Measurements from ENCODE around the gene HSF5. TPM values are rescaled to one million over a fixed set of nuclear protein-coding genes. Genes with fewer than 3 reads are reported as not detected.

The HSF5 gene
- total RNA-seq, 4 donors from 2014 or later = not detected

DNA sequence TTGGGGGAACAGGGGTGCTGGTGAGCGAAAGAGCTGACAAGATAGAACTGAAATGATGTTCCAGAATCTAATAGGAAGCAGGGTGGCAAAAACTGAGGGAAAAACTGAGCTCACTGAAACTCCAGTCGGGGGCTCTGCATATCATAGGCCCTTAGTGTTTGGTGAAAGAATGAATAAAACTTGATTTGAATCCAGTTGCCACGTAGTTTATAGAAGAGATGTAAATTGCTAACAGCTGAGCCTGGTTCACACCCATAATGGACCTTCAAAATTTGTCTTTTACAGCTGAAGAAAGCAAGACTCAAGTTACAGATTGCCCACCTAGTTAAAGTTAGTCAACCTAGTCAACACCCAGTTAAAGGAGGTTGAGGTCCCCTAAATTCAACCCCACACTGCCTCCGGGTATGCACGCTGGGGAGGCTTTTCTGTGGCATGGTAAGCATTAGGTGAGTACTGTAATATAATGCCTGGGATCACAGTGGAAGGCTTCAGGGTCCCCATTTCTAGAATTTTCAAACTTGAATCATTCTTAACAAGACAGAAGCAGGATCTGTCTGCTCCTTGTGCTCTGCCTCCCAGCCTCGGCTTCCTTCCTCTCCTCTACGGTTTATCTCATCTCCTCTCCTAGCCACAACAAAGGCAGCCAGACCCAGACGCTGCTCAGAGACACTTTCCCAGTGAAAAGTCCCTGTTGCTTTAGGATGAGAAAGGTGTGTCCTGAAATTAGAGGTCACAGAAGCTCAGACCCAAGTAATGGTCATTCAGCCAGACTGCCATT is 109.3 kb downstream of the HSF5 start:
- 68% methylated on average over 8 of the region's 8 CpGs for WGBS
- no peak overlapping the region for H3K27ac ChIP-seq
- TF ChIP-seq EP300 (IDR thresholded peaks at IDR 0.05) (no peak), POLR2A (IDR thresholded peaks at IDR 0.05) (no peak), POLR2AphosphoS5 (IDR thresholded peaks at IDR 0.05) (no peak)
- TF ChIP-seq, protein P1, sequence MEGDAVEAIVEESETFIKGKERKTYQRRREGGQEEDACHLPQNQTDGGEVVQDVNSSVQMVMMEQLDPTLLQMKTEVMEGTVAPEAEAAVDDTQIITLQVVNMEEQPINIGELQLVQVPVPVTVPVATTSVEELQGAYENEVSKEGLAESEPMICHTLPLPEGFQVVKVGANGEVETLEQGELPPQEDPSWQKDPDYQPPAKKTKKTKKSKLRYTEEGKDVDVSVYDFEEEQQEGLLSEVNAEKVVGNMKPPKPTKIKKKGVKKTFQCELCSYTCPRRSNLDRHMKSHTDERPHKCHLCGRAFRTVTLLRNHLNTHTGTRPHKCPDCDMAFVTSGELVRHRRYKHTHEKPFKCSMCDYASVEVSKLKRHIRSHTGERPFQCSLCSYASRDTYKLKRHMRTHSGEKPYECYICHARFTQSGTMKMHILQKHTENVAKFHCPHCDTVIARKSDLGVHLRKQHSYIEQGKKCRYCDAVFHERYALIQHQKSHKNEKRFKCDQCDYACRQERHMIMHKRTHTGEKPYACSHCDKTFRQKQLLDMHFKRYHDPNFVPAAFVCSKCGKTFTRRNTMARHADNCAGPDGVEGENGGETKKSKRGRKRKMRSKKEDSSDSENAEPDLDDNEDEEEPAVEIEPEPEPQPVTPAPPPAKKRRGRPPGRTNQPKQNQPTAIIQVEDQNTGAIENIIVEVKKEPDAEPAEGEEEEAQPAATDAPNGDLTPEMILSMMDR (IDR thresholded peaks at IDR 0.05) = no peak

DNA sequence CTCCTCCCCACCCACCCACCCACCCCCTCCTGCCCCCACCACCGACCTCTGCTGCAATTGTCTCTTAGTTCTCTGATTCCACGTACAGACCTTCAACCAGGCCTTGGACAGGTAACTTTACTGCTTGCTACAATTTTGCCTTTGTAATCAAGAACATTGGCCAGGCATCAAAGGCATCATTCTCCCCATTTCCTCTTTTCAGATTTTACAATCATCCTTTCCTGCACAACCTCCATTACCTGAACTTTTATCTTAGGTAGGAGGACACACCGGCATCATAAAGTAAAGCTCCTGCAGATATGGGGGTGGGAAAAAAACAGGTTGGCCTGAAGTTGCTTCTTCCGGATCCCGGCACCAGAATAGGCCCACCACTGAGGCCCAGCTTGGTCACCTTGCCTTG is 110.5 kb downstream of the HSF5 start:
- WGBS = 61% methylated on average over 5 of the region's 5 CpGs
- peak overlapping the region; percentile 43 for H3K27ac ChIP-seq

More for the DNA sequence above, 109.3 kb downstream of the HSF5 start:
- Histone ChIP-seq H3K4me3 (no peak overlapping the region), H3K27me3 (no peaks in the 10 kb centered on the region), H3K36me3 (no peaks in the 10 kb centered on the region), H3K4me1 (peaks cover 28% of the 10 kb centered on the region), H3K9me3 (no peaks in the 10 kb centered on the region)
- DNase-seq (ENCODE audit: low spot score in 2 of 2) = no peak

DNA sequence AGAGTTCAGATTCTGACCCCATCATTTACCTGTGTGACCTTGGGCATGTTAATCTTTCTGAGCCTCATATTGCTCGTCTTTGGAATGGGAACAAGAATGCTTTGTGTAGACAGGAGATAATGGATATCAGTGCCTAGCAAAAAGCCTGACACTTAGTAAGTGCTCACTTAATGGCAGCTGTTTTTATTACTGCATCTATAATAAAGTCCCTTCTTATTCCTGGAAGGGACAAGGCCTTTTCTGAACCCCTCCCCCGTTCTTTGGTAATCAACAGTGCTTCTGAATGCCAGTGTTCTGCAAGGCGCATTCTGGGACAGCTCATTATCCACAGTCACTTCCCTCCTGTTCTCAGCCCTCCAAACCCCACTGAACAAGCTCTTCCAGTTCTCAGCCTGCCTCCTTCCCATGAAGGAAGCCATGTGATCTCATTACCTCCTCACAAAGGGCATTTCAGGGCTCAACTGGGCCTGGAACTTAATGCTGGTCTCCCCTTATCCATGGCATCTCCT is 111.1 kb downstream of the HSF5 start:
- H3K27ac ChIP-seq = peak overlapping the region; percentile 16
- 47% methylated on average over 3 of the region's 3 CpGs for whole genome bisulfite sequencing
- H3K36me3 ChIP-seq = no peaks in the 10 kb centered on the region
- no peak overlapping the region for H3K4me3 ChIP-seq
- no peaks in the 10 kb centered on the region for H3K27me3 ChIP-seq
- H3K4me1 ChIP-seq = peaks cover 19% of the 10 kb centered on the region
- TF ChIP-seq, protein P1 (IDR thresholded peaks at IDR 0.05) = no peak
- TF ChIP-seq EP300 (IDR thresholded peaks at IDR 0.05) = no peak
- TF ChIP-seq POLR2A (IDR thresholded peaks at IDR 0.05) = no peak
- TF ChIP-seq POLR2AphosphoS5 (IDR thresholded peaks at IDR 0.05) = peak in 1 of 3 donors; percentile 49
- DNase-seq (ENCODE audit: low spot score in 2 of 2) = no peak
- H3K9me3 ChIP-seq = no peaks in the 10 kb centered on the region

More for the DNA sequence above, 110.5 kb downstream of the HSF5 start:
- Histone ChIP-seq H3K9me3 (no peaks in the 10 kb centered on the region), H3K4me1 (peaks cover 19% of the 10 kb centered on the region), H3K27me3 (no peaks in the 10 kb centered on the region), H3K36me3 (no peaks in the 10 kb centered on the region), H3K4me3 (no peak overlapping the region)
- TF ChIP-seq EP300 (IDR thresholded peaks at IDR 0.05) (no peak), POLR2AphosphoS5 (IDR thresholded peaks at IDR 0.05) (no peak), POLR2A (IDR thresholded peaks at IDR 0.05) (no peak)
- TF ChIP-seq, protein P1 (IDR thresholded peaks at IDR 0.05) = no peak
- no peak for DNase-seq (ENCODE audit: low spot score in 2 of 2)

DNA sequence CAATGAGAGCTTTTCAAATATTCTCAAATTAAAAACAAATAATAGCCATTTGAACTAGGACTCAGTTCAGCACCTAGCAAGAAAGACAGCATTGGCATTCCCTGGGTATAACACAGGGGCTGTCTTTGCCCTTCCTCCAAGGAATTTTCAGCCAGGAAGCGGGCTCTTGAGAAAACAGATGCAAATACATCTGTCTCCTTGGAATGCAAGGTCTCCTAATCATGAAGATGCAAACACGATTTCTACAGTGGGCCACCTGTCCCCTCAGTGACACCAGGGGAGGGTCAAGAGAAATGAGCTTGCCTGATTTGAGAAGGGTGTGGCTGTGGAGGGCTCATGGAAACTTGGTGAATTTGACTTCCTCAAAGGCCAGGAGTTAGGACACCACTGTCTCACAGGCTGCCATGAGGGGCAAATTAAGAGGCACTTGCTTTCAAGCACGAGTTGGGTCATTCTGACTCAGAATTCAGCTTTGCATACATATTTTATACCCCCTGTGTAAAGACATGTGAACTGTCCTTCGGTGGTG is 111.7 kb downstream of the HSF5 start:
- no peaks in the 10 kb centered on the region for H3K27me3 ChIP-seq
- H3K4me1 ChIP-seq = peaks cover 19% of the 10 kb centered on the region
- H3K27ac ChIP-seq = peak overlapping the region; percentile 16
- DNase-seq (ENCODE audit: low spot score in 2 of 2) = no peak
- 73% methylated on average over 4 of the region's 4 CpGs for WGBS
- TF ChIP-seq POLR2AphosphoS5 (IDR thresholded peaks at IDR 0.05) (no peak), EP300 (IDR thresholded peaks at IDR 0.05) (no peak), POLR2A (IDR thresholded peaks at IDR 0.05) (no peak)
- TF ChIP-seq, protein P1 (IDR thresholded peaks at IDR 0.05) = no peak
- H3K9me3 ChIP-seq = no peaks in the 10 kb centered on the region
- no peak overlapping the region for H3K4me3 ChIP-seq
- H3K36me3 ChIP-seq = no peaks in the 10 kb centered on the region

DNA sequence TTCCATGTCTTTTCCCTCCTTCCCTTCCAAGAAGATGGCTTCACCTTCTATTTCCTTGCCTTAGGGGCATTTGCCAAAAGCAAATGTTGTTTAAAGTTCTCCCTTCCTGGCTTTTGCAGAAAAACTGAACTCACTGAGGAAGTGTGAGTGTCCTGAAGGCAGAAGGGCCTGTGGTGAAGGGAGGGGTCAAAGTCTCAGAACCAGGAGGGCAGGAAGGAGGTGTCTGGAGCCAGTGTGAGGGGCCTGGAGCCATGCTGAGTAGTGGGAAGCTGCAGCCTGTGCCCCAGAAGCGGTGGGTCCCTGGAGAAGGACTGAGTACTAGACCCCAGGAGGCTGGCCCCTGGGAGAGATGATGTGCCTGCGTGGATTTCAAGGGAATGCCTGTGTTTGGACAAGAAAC is 112.4 kb downstream of the HSF5 start:
- Histone ChIP-seq H3K27me3 (no peaks in the 10 kb centered on the region), H3K36me3 (no peaks in the 10 kb centered on the region), H3K4me3 (no peak overlapping the region), H3K9me3 (no peaks in the 10 kb centered on the region), H3K27ac (no peak overlapping the region), H3K4me1 (peaks cover 19% of the 10 kb centered on the region)
- DNase-seq (ENCODE audit: low spot score in 2 of 2) = no peak
- TF ChIP-seq, protein P1 (IDR thresholded peaks at IDR 0.05) = no peak
- TF ChIP-seq POLR2A (IDR thresholded peaks at IDR 0.05) (no peak), POLR2AphosphoS5 (IDR thresholded peaks at IDR 0.05) (no peak), EP300 (IDR thresholded peaks at IDR 0.05) (no peak)
- 75% methylated on average over 2 of the region's 2 CpGs for WGBS

Measured in suprapubic skin (tissue), 4 donors.